ENCODE measurements around the gene NAA10. TPM values are rescaled to one million over a fixed set of nuclear protein-coding genes. Genes with fewer than 3 reads are reported as not detected.

The NAA10 gene
- polyA plus RNA-seq, 10 donors = 58.4 to 69.5 (median 61.9) TPM

GRCh38 chrX:153911798-153912197 is 23.0 kb downstream of the NAA10 start:
- no peak for DNase-seq

- no peak for DNase-seq
Observed at GRCh38 chrX:153910446-153910845, 24.4 kb downstream of the NAA10 start.

GRCh38 chrX:153909980-153910360 is 24.9 kb downstream of the NAA10 start:
- DNase-seq = no peak

GRCh38 chrX:153909024-153909979 is 25.5 kb downstream of the NAA10 start:
- no peak for DNase-seq

DNA sequence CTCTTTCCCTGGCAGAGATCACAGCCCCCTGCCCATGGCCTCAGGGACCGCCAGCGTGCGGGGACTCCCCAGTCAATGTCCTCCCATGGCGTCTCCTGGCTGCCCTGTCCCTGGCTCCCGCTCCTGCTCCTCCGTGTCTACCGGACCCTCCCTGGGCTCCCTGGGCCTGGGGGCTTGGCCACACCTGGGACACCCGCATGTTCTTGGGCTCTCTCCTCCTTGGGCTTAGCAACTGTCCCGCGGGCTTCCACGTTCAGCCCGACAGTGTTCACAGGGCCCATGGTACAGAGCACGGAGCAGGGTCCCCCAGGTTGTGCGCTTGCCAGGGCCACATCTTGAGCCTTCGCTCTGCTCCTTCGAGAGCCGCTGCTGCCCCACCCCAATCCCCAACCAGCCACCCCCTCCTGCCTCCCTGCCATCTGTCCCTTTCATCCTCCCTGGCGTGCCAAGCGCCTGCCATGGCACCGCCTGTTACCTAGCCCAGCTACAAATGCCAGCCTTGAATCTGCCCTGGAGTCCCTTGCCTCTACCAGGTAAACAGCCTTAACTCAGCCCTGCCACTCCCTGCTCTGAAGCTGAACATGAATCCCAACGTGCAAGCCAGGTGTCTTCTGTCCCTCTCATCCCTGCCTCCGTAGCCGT is 26.5 kb downstream of the NAA10 start:
- no peak for DNase-seq

DNA sequence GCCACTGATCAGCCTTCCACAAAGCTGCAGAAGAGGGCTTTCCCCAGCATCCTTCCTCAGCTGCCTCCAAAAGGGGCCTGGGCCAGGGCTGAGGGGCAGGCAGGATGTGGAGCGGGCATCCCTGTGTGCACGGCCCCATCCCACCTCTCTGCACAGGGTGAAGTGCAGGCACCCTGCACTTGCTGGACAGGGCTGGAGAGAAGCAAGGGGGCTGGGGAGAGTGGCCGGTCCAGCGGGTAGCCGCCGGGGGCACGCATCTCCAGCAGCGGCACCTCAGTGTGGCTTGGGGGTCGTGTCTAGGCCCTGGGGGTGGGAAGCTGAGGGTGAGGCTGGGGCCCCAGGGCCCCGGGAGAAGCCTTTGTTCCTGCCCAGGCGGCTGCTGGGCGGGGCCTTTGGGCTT is 27.4 kb downstream of the NAA10 start:
- no peak for DNase-seq

DNA sequence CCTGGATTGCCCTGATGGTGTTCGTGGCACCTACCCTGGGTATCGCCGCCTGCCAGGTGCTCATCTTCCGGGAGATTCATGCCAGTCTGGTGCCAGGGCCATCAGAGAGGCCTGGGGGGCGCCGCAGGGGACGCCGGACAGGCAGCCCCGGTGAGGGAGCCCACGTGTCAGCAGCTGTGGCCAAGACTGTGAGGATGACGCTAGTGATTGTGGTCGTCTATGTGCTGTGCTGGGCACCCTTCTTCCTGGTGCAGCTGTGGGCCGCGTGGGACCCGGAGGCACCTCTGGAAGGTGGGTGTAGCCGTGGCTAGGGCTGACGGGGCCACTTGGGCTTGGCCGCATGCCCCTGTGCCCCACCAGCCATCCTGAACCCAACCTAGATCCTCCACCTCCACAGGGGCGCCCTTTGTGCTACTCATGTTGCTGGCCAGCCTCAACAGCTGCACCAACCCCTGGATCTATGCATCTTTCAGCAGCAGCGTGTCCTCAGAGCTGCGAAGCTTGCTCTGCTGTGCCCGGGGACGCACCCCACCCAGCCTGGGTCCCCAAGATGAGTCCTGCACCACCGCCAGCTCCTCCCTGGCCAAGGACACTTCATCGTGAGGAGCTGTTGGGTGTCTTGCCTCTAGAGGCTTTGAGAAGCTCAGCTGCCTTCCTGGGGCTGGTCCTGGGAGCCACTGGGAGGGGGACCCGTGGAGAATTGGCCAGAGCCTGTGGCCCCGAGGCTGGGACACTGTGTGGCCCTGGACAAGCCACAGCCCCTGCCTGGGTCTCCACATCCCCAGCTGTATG is 28.5 kb downstream of the NAA10 start:
- DNase-seq = no peak

GRCh38 chrX:153905481-153906095 is 29.2 kb downstream of the NAA10 start:
- DNase-seq = no peak

DNA sequence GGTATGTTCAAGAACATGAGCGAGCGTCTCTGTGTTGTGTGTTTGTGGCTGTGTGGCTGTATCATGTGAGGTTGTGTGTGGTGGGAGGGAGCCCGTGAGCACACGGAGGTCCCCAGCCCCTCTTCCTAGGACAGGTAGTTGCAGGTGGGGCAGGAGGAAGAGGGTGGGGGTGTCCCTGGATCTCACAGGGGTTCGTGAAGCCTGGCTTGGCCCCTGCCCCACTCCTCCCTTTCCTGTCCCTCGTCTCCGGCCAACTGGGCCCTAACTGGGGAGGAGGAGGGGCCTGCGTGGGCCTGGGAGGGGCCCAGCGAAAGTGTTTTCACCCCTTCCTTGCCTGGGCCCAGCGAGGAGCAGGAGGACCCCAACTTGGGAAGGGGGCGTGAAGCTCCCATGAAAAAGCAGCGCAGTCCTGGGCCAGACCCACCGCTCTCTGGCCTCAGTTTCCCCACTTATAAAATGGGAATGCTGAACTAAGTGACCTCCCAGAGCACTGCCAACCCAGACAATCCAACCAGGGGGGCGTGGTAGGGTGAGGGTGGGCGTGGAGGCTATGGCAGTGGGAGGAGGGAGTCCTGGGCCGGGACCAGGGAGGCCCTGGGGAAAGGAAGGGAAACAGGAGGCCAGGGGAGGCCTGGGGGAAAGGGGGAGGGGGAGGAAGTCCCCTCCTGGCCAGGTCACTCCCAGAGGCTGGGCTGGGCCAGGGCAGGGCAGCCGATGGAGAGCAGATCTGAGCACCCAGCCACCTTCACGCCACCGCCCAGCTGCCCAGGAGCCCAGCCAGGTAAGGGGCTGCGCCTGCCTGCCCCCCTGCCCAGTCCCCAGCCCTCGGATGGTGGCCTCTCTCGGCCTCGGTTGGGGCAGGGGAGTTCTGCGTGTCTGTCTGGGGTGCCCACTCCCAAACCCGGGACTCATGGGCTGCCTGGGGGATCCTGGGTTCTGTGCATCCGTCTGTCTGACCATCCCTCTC is 30.6 kb downstream of the NAA10 start, which contains the start of gene AVPR2:
TSS of gene AVPR2 (plus strand) at position 683 of the 967 bp plus-strand sequence. CDS start 473 bp downstream, outside the sequence.
- no peak for DNase-seq

DNA sequence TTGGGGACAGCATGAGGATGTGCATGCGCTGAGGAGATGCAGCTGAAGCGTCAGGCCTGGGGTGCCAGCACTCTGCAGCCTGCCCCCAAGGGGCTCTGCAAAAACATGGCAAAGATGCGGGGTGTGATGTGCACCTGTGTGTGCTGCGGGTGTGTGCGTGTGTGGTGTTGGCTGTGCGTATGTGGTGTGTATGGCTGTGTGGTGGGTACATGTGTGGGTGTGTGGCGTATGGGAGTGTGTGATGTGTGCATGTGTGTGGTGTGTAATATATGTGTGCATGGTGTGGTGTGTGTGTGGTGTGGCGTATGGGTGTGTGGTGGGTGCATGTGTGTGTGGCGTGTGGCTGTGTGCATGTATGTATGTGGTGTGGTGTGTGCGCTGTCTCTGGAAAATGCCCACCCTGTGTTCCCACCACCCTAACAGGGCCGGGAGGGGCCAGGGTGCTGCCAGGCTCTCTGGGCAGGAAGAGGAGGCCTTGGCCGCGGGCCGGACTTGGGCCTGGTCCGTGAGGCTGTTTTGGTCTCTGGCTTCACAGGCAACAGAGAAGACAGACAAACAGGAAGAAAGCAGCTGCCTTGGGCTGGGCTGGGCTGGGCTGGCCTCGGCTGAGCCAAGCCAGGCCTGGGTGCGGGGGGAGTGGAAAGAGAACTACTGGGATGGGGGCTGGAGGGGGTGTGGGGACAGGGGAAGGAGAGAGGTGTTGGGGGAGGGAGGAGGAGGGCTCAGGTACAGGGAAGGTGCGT is 31.4 kb downstream of the NAA10 start:
- DNase-seq = no peak

DNA sequence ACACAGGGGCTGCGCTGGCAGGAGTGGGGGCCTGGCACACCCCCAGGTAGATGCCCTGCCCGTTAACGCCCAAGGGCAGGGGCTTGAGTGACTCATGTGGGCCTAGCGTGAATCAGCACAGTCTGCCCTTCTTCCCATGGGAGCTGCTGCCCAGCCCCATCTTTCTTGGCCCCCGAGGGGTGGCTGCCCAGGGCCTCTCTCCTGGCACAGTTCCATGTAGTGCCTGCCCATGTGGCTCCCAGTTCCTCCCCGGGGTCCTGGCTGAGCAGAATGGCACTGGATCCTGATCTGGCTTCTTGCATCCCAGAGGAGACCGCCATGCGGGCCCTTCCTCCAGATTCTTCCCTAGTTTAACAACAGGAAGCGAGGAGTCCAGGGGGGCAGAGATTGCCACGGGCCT is 32.5 kb downstream of the NAA10 start:
- no peak for DNase-seq

GRCh38 chrX:153901753-153902140 is 33.1 kb downstream of the NAA10 start:
- no peak for DNase-seq

DNA sequence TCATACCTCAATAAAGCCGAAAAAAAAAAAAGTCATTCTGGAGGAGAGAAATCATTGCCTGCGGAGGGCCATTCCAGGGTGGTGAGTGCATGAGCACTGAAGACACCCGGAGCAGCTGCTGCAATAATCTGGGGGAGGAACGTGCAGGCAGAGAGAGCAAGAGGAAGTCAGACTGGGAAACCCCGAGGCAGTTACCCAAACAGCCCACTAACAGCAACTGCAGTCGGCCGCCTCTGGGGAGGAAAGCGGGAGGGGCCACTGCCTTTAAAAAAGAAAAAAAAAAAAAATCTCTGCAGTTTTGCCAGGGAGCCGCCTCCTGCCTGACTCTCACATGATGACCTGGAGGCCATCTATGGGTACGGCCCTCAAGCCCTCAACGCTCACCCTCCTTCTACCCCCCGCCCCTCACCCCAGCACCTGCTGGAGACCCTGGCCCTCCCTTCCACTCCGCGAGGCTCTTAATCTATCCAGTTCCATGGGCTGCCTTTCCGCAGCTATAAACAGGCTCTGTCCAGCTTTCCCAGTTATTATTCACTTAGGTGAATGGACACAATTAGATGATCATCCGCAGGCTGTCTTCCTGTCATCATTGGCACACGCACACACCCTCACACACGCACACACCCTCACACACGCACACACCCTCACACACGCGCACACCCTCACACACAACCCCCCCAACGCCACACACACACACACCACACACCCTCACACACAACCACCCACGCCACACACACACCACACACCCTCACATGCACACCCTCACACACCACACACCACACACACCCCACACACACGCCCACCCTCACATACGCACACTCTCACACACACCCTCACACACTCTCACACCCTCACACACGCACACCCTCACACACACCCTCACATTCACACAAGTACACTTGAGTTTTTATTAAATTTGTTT is 33.7 kb downstream of the NAA10 start:
- peak; percentile 55 to 77 (median 73) for DNase-seq

DNA sequence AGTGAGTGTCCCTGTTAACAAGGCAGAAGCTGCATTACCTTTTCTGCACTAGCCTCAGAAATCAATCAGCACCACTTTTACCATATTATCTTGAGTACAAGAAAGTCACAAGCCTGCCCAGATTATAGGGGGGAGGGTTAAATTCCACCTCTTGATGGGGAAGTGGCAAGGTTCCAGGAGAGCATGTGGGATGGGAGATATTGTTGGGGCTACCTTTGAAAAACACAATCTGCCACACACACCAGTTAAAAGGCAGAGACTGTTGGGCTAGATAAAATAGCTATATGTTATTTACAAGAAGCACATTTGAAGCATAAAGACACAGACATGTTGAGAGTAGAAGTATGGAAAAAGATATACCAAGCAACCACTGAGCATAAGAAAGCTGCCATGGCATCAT is 36.9 kb downstream of the NAA10 start:
- DNase-seq = no peak

DNA sequence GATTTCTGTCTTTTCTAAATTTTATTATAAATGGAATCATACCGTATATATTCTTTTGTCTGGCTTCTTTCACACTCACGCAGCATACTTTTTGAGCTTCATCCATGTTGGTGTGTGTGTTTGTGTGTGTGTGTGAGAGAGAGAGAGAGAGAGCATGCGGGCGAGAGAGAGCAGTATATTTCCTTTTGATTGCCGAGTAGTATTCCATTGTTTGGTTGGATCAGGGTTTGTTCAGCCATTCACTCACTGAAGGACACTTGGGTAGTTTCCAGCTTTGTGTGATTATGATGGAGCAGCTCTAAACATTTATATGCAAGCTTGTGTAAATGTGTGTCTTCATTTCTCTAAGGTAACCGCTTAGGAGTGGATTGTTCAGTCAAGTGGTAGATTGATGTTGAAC is 45.7 kb downstream of the NAA10 start:
- no peak for DNase-seq

GRCh38 chrX:153888344-153888743 is 46.5 kb downstream of the NAA10 start:
- no peak for DNase-seq

- no peak for DNase-seq
Observed at GRCh38 chrX:153887385-153887784, 47.5 kb downstream of the NAA10 start.

DNA sequence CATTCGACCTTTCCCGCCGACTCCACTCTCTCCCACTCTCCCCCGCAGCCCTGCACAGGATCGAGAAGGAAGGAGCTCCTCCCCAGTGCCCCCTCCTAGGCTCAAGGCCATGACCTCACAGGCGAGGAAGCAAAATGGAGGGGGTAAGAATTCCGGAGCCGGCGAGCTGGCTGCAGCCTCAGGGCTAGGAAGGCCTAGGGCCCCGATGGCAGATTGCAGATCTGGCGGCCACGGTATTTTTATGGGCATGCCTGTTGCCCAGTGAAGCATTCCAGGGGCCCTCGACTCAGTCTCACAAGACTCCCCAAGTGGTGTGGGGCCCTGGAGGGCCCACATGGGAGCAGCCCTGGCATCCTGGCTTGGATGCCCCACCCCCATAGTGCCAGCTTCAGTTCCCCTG is 47.9 kb downstream of the NAA10 start:
- DNase-seq = no peak

Measured in muscle of back (tissue), 11 donors.